ENCODE results near the gene WNK2. TPM values are rescaled to one million over a fixed set of nuclear protein-coding genes. Genes with fewer than 3 reads are reported as not detected.
"Not testable (repeated sequence)": the region's sequence is repeated elsewhere in the genome, so short reads cannot be mapped to it uniquely, and the experiment has no call there.

WNK2 gene
- polyA plus RNA-seq, 3 donors: 0.40 TPM; not detected in 2

DNA sequence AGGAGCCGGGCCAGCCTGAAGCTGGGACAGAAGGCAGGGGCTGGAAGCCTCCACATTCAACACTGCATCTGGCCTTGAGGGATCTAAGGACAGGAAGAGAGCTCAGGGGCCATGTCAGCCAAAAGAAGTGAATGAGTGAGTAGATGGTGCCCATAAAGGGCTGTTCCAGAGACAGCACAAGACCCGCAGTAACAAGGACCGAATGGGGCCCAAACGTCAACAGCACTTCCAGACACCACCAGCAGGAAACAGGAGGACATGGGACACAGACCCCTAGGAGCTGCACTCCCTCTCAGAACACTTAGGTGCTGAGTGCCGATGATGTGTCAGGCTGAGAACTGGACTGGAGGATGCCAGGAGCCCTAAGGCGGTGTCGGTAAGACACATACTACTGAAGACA, 152.8 kb downstream of the WNK2 start:
- TF ChIP-seq, protein P1, sequence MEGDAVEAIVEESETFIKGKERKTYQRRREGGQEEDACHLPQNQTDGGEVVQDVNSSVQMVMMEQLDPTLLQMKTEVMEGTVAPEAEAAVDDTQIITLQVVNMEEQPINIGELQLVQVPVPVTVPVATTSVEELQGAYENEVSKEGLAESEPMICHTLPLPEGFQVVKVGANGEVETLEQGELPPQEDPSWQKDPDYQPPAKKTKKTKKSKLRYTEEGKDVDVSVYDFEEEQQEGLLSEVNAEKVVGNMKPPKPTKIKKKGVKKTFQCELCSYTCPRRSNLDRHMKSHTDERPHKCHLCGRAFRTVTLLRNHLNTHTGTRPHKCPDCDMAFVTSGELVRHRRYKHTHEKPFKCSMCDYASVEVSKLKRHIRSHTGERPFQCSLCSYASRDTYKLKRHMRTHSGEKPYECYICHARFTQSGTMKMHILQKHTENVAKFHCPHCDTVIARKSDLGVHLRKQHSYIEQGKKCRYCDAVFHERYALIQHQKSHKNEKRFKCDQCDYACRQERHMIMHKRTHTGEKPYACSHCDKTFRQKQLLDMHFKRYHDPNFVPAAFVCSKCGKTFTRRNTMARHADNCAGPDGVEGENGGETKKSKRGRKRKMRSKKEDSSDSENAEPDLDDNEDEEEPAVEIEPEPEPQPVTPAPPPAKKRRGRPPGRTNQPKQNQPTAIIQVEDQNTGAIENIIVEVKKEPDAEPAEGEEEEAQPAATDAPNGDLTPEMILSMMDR (IDR thresholded peaks at IDR 0.05): no peak
- Mint-ChIP-seq H3K27me3 (ENCODE audit: low read depth in 3 of 3) (peaks cover 0 to 16% (median 2%) of the 10 kb centered on the region in 3 donors), H3K27ac (peak overlapping the region in 1 of 7 donors; percentile 54)

DNA sequence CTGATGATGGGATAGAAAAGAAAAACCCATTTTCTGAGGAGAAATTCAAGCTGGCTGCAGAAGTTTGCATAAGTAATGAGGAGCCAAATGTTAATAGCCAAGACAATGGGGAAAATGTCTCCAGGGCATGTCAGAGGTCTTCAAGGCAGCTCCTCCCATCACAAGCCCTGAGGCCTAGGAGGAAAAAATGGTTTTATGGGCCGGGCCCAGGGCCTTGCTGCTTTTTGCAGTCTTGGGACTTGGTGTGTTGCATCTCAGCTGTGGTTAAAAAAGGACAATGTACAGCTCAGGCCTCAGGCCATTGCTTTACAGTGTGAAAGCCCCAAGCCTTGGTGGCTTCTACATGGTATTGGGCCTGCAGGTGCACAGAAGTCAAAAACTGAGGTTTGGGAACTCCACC, 154.3 kb downstream of the WNK2 start:
- not testable (repeated sequence) for H3K4me1 ChIP-seq (ENCODE audit: control insufficient read depth in 1 of 2, insufficient read depth in 2 of 2, low read length in 2 of 2); H3K27ac ChIP-seq (ENCODE audit: low read depth in 1 of 2, low read length in 2 of 2)

More for the DNA sequence above, 152.8 kb downstream of the WNK2 start:
- Mint-ChIP-seq H3K4me1 (no peaks in the 10 kb centered on the region), H3K9me3 (peaks cover 24 to 43% (median 30%) of the 10 kb centered on the region in 7 donors), H3K4me3 (no peak overlapping the region), H3K36me3 (no peaks in the 10 kb centered on the region)
- DNase-seq: no peak
- WGBS (ENCODE audit: insufficient coverage): 96% methylated on average over 4 of the region's 7 CpGs
- Histone ChIP-seq H3K36me3 (replicated peaks in 1 of 2; ENCODE audit: control insufficient read depth in 1 of 2, insufficient read depth in 2 of 2, low read length in 2 of 2) (no peaks in the 10 kb centered on the region), H3K4me3 (replicated peaks in 1 of 3; ENCODE audit: low read depth in 2 of 3, low read length in 3 of 3) (no peak overlapping the region), H3K9ac (ENCODE audit: insufficient read depth, low read length, poor library complexity, severe bottlenecking) (no peak overlapping the region), H3K79me2 (ENCODE audit: insufficient read depth, low read length) (no peaks in the 10 kb centered on the region), H3K9me3 (replicated peaks in 1 of 2; ENCODE audit: control insufficient read depth in 1 of 2, insufficient read depth in 1 of 2, low read length in 2 of 2) (peaks cover 19 to 21% of the 10 kb centered on the region in 2 donors), H3K4me2 (replicated peaks; ENCODE audit: extremely low read depth, low read length, poor library complexity, severe bottlenecking) (no peak overlapping the region), H4K20me1 (ENCODE audit: insufficient read depth, low read length) (no peaks in the 10 kb centered on the region), H3K4me1 (ENCODE audit: control insufficient read depth in 1 of 2, insufficient read depth in 2 of 2, low read length in 2 of 2) (no peaks in the 10 kb centered on the region), H2AFZ (ENCODE audit: insufficient read depth, low read depth, low read length, poor library complexity, severe bottlenecking) (no peak overlapping the region), H3K27ac (ENCODE audit: low read depth in 1 of 2, low read length in 2 of 2) (no peak overlapping the region), H3K27me3 (ENCODE audit: control insufficient read depth in 2 of 2, insufficient read depth in 2 of 2, low read length in 2 of 2) (no peaks in the 10 kb centered on the region)
- intact Hi-C loops (cut with micrococcal nuclease): no loop called here

More for the DNA sequence above, 154.3 kb downstream of the WNK2 start:
- H3K9me3 ChIP-seq (replicated peaks in 1 of 2; ENCODE audit: control insufficient read depth in 1 of 2, insufficient read depth in 1 of 2, low read length in 2 of 2): peaks cover 19 to 21% of the 10 kb centered on the region in 2 donors
- H3K4me3 Mint-ChIP-seq; H3K4me2 ChIP-seq (replicated peaks; ENCODE audit: extremely low read depth, low read length, poor library complexity, severe bottlenecking); H3K9ac ChIP-seq (ENCODE audit: insufficient read depth, low read length, poor library complexity, severe bottlenecking); H2AFZ ChIP-seq (ENCODE audit: insufficient read depth, low read depth, low read length, poor library complexity, severe bottlenecking); H3K36me3 ChIP-seq (replicated peaks in 1 of 2; ENCODE audit: control insufficient read depth in 1 of 2, insufficient read depth in 2 of 2, low read length in 2 of 2); DNase-seq; H3K27me3 Mint-ChIP-seq (ENCODE audit: low read depth in 3 of 3); H3K36me3 Mint-ChIP-seq; H3K4me3 ChIP-seq (replicated peaks in 1 of 3; ENCODE audit: low read depth in 2 of 3, low read length in 3 of 3); H3K27ac Mint-ChIP-seq; H3K4me1 Mint-ChIP-seq; H4K20me1 ChIP-seq (ENCODE audit: insufficient read depth, low read length); intact Hi-C loops (cut with micrococcal nuclease); H3K27me3 ChIP-seq (ENCODE audit: control insufficient read depth in 2 of 2, insufficient read depth in 2 of 2, low read length in 2 of 2); H3K79me2 ChIP-seq (ENCODE audit: insufficient read depth, low read length): not testable (repeated sequence)
- peaks cover 22 to 36% (median 30%) of the 10 kb centered on the region in 7 donors for H3K9me3 Mint-ChIP-seq
- 50% methylated on average over 1 of the region's 1 CpG for WGBS (ENCODE audit: insufficient coverage)

Measured in CD14-positive monocyte (primary cell).